ENCODE data around the gene IRAK2.
"Not testable (repeated sequence)": the region's sequence is repeated elsewhere in the genome, so short reads cannot be mapped to it uniquely, and the experiment has no call there.

The IRAK2 gene

GRCh38 chr3:10162185-10162584 is 2.5 kb upstream of the IRAK2 start:
- DNase-seq, result no peak

GRCh38 chr3:10164201-10164545 is 546 bp upstream of the IRAK2 start:
- not testable (repeated sequence) for DNase-seq

DNA sequence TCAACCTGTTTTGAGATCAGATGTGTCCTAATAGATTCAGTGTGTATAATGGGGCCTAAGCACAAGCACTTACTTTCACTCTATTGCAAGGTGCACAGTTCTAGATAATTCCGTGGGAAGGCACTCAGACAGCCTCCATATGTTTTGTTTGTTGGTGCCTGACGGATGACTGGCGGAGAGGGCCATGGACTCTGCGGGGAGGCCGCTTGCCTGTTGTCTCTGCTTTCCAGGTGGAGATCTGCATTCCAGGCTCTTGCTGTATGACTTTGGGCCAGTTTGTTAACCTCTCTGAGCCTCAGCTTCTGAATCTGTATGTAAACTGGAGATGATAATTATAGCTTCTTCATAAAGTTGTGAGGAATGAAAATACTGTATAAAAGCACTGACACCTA is 1.5 kb downstream of the IRAK2 start:
- no peak for DNase-seq

DNA sequence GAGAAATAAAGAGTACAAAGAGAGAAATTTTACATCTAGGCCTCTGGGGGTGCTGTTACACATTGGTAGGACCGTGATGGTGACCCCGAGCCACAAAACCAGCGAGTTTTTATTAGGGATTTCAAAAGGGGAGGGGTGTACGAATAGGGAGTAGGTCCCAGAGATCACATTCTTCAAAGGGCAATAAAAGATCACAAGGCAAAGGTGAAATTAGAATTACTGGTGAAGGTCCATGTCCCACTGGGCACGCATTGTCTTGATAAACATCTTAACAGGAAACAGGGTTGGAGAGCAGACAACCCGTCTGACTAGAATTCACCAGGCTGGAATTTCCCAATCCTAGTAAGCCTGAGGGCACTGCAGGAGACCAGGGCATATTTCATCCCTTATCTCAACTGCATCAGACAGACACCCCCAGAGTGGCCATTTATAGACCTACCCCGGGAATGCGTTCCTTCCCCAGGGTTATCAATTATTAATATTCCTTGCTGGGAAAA is 4.3 kb downstream of the IRAK2 start:
- no peak for DNase-seq

DNA sequence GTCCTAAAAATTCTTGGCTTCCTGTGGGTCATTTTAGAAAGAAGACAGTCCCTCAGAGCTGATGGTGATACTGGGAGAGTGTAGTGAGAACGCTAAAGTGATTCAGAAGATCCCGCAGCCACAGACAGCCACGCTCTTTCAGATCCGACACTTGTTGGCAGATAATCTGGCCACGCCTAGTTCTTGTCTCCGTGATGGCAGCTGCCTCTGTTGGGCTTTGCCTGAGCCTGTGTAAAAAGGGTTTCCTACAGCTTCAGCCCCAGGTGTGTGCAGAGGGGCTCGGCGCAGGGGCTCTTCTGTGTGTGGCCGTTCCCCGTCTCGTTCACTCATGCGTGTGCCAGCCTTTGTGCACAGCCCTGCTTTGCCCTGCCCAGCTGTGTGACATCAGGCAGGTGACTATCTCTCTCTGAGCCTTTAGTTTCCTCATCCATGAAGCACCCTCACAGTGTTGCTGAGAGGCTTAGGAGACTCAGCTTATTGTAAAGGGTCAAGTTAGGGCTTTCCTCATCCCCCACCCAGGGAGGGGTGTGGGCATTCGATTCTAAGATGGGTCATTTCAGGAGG is 6.3 kb downstream of the IRAK2 start:
- DNase-seq, result no peak

DNA sequence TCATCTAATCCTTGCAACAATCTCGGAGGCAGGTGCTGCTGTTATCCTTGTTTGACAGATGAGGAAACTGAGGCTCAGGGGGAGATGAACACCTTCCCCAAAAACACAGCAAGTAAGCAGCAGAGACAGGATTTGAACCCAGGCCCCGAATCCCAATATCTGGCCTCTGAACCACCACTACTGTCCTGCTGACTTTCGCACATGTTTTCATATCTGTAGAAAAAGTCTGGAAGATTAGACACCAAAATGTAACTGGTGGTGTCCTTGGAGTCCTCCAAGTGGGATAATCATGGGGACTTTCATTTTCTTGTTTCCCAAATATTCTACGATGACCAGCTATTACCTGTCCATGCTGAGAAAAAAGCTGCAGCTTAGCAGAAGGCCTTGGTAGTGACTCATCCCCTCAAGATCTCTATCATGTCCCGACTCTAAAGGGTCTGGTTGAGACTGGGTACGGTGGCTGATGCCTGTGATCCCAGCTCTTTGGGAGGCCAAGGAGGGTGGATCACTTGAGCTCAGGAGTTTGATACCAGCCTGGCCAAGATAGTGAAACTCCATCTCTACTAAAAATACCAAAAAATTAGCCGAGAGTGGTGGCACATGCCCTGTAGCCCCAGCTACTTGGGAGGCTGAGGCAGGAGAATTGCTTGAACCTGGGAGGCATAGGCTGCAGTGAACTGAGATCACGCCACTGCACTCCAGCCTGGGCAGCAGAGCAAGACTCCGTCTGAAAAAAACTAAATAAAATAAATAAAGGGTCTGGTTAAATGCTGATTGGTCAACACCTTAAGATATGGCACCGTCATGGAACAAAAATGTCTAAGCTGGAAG is 8.6 kb downstream of the IRAK2 start:
- DNase-seq, result no peak

- DNase-seq, result peak; percentile 84
Observed at GRCh38 chr3:10173926-10174435, 9.3 kb downstream of the IRAK2 start.

DNA sequence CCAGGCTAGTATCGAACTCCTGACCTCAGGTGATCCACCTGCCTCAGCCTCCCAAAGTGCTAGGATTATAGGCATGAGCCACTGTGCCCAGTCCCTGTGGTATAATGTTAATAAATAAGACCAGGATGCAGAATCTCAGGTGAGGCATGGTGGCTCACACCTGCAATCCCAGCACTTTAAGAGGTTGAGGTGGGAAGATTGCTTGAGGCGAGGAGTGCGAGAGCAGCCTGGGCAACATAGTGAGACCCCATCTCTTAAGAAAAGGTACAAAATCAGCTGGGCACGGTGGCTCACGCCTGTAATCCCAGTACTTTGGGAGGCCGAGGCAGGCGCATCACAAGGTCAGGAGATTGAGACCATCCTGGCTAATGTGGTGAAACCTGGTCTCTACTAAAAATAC is 10.6 kb downstream of the IRAK2 start:
- DNase-seq, result not testable (repeated sequence)

DNA sequence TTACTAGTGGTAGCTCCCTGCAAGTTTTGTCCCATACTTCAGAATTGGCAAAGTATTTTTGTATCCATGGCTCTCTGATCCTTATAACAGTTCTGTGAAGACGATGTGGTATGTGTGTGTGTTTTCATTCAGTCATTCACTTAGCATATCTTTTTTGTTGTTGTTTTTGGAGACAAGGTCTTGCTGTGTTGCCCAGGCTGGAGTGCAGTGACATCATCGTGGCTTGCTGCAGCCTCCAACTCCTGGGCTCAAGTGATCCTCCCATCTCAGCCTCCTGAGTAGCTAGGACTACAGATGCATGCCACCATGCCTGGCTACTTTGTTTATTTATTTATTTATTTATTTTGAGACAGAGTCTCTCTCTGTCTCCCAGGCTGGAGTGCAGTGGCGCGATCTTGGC is 11.4 kb downstream of the IRAK2 start:
- DNase-seq, result not testable (repeated sequence)

DNA sequence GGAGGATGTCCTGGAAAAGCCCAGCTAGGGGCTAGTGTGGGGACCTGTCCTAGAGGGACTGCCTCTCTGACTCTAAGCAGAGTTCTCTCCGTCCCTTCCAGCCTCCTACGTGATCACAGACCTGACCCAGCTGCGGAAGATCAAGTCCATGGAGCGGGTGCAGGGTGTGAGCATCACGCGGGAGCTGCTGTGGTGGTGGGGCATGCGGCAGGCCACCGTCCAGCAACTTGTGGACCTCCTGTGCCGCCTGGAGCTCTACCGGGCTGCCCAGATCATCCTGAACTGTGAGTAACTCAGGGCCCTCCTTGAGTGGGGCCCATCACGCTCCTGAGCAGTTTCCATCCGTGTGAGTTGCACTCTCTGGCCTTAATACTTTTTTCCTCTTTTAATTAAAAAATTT is 13.0 kb downstream of the IRAK2 start:
- DNase-seq, result no peak

DNA sequence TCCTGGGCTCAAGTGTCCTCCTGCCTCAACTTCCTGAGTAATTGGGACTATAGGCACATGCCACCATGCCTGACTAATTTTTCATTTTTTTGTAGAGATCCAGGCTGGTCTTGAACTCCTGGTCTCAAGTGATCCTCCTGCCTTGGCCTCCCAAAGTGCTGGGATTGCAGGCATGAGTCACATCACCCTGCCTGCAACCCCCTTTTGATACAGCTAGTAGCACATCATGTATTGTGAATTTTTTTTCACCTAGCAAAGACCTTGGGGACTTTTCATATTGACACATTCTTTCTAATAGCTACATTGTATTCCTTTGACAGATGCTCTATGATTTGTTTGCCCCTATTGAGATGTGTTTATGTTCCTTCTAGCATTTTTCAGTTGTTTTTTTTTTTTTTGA is 14.2 kb downstream of the IRAK2 start:
- DNase-seq, result no peak

DNA sequence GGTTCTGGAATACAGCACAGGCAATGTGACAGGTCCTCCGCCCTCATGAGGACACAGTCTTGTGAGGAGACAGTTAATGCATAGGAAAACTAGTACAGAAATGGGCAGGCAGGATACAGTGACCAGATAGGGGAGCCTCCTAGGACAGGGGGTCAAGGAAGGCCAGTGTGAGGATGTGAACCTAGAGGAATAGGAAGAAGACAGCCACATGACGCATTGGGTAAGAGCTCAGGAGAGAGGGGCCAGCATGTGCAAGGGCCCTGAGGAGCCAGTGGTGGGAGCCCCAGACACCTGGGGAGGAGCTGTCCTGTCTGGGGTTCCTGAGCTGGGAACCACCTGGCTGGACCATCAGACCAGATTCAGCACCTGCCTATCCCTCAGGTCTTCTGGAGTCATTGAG is 15.6 kb downstream of the IRAK2 start:
- DNase-seq, result no peak

DNA sequence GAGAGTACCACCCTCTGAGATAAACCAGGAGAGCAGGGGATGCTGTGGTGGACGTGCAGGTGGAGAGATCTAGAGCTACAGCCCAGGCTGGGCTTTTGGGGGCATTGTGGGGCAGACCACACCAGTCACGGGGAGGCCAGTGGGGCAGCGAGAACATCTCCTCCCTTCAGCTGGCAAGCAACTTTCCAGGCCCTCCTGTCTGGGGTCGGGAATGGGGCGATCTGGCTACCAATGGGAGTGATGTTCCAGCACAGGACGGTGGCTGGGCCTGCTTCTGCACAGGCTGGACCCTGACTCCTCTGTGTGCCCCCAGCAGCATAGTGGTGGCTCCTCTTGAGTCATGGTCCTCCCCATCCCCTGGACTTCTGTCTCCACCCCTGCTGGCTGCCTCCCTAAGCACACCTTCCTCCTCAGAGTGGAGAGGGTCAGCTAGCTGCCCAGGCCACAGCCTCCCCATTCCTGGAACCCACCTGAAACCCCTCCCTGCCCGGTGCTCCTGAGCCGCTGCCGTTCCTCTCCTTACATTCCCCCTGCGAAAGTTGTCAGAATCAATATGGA is 16.1 kb downstream of the IRAK2 start:
- DNase-seq, result no peak

- no peak for DNase-seq
Observed at GRCh38 chr3:10182950-10183349, 18.2 kb downstream of the IRAK2 start.

DNA sequence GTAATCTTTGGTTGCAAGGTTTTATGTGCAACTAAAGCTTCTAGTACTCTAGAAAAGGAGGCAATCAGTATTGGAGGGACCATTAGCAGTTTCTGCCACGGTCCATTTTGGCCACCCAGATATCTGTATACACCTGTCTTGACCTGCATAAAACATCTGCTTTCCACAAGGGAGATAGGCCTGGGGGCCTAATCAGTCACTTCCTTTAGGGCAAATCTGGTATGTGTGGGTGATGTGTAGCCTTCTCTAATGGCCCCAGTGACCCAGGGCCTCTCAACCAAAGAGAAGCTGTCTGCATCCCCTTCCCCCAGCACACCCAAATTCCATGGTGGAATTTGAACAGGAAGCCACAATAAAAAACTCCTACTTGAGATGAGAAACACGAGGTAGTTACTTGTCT is 19.5 kb downstream of the IRAK2 start:
- no peak for DNase-seq

DNA sequence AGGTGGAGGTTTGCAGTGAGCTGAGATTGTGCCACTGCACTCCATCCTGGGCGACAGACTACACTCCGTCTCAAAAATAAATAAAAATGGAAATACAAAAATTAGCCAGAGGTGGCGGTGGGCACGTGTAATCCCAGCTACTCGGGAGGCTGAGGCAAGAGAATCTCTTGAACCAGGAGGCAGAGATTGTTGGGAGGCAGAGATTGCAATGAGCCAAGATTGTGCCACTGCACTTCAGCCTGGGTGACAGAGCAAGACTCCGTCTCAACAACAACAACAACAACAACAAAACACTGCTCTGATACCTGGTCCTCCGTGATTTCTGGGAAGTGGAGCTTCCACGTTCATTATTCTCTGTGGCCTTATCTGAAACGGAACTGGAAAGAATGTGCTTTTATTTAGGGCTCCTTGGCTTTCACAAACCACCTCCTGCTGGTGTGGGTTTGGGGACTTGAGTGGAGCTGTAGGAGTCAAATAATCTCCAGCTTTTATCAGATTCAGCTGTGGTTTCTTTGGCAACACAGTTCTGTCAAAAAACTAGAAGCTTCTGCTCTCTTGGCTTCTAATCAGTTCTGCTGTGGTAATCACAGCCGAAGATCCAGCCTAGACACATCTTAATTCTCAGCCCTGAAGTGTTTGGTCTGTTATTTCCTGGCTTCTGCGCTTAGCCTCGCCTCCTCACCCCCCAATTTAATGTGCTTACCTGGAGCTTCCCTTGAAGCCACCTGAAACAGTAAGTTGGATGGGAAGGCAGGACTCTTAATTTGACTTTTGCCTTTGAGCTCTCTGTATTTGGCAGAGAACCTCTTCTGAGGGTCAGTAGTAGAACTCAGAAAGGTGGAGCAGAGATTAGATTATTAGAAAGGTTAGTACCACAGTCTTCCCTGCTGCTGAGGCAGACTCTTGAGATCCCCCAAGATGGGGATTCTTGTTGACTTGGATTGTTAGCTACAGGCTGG is 21.4 kb downstream of the IRAK2 start:
- DNase-seq, result no peak

DNA sequence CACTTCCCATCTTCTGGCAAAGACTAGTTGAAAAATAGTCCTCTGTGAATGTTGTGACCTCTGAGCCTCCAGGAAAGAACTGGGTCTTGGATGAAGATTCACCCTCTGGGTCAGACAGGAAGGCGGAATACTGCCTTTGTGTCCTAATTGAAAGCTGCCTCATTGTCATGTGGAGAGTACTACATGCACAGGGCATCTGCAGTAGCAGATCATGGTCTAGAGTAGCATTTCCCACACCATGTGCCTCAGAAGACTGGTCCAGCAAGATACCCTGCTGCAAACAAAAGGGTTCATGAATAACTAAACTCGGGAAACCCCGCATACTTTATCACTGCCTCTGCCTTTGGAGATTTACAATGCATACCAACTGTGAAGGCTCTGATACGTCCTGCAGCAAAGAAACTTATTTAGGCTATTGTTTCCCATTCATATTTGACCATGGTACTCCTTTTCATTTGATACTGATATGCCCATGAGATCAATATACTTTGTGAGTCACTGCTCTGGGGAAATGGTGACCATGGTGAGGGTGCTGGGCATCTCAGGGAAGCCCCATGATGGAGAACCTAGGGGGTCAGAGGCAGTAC is 22.7 kb downstream of the IRAK2 start:
- no peak for DNase-seq

GRCh38 chr3:10187944-10188343 is 23.2 kb downstream of the IRAK2 start:
- DNase-seq, result no peak

GRCh38 chr3:10188804-10189556 is 24.3 kb downstream of the IRAK2 start:
- DNase-seq, result no peak

DNA sequence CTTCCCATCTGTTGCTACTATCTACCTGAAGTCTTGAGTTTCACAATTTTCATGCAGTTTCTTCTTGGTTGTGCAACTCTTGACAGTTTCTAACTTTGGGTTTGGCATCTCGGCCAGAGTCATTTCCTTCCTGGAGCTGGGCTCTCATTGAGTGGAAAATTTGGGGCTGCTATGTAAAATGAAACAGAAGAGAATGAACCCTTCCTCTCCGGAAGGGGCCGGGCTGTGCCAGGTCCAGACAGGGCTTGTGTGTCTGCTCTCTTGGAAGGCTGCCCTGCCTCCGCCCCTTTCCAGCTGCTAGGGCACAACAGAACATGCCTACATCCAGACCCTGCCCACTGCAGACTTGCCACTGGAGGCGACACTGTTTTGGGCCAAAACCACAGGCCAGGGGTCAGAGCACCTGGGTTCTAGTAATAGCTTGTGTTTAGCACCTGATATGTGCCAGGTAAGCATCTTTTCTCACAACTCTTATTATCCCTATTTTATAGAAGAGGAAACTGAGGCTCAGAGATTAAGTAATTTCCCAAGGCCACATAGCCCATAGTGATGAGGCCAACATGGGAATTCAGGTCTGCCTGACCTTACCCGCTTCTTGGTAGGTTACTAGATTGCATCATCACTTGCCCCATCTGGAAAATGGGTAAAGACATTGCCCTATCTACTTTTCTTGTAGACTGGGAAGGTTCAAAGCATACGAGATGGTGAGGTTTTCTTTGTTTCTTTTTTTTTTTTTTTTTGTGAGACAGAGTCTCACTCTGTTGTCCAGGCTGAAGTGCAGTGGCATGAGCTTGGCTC is 25.0 kb downstream of the IRAK2 start:
- DNase-seq, result peak; percentile 77

All from CD4-positive, alpha-beta T cell treated with Interferon gamma for 1 hour (primary cell).